H1 (cell line): ENCODE results near the gene SOCS3. TPM values are rescaled to one million over a fixed set of nuclear protein-coding genes. Genes with fewer than 3 reads are reported as not detected.

ENCODE experiments used
- ASH2L ChIP-seq: fragments of 200-600, 300-600 bp; sonication (generic); IDR thresholded peaks from one replicate; pipeline ENCODE4 v1.7.1; 2017; ENCODE audit warnings: low read length
- BACH1 ChIP-seq: IDR thresholded peaks from 2 replicates; pipeline ENCODE4 v1.6.1; 2012; ENCODE audit warnings: low read length, improper control_type of control experiment
- BRCA1 ChIP-seq: IDR thresholded peaks from 2 replicates; pipeline ENCODE4 v1.6.1; 2012; ENCODE audit warnings: low read depth, low read length, improper control_type of control experiment
- CBX8 ChIP-seq: fragments of 300-800, 300-1000 bp; sonication (generic); IDR thresholded peaks from 2 replicates; pipeline ENCODE4 v1.7.1; 2016; ENCODE audit warnings: low read depth, low read length, borderline replicate concordance
- CHD2 ChIP-seq: IDR thresholded peaks from 2 replicates; pipeline ENCODE4 v1.6.1; 2012; ENCODE audit warnings: low read length, improper control_type of control experiment
- CREB1 ChIP-seq: IDR thresholded peaks from 2 replicates; pipeline ENCODE4 v1.6.1; 2012; ENCODE audit warnings: inconsistent platforms
- CTBP2 ChIP-seq: IDR thresholded peaks from 2 replicates; pipeline ENCODE4 v1.7.0; 2011; ENCODE audit warnings: borderline replicate concordance, mild to moderate bottlenecking, moderate library complexity, mixed read lengths, low read length; ENCODE audit not compliant: insufficient read depth, insufficient read length
- EGR1 ChIP-seq: IDR thresholded peaks from 2 replicates; pipeline ENCODE4 v1.6.1; 2011; ENCODE audit warnings: low read depth, low read length, borderline replicate concordance
- EZH2 ChIP-seq: fragments of 200-600 bp; sonication (generic); IDR thresholded peaks from 2 replicates; pipeline ENCODE4 v1.7.1; 2012; ENCODE audit warnings: low read depth, mild to moderate bottlenecking, moderate library complexity, low read length, inconsistent platforms; ENCODE audit not compliant: severe bottlenecking
- GABPA ChIP-seq: IDR thresholded peaks from 2 replicates; pipeline ENCODE4 v1.6.1; 2011; ENCODE audit warnings: mild to moderate bottlenecking, low read length, moderate library complexity, borderline replicate concordance; ENCODE audit not compliant: insufficient read depth
- HDAC6 ChIP-seq: IDR thresholded peaks from one replicate; pipeline ENCODE4 v1.7.1; 2012; ENCODE audit warnings: low read depth, mild to moderate bottlenecking, inconsistent platforms, low read length, moderate library complexity
- MAFK ChIP-seq: IDR thresholded peaks from 2 replicates; pipeline ENCODE4 v1.6.1; 2012; ENCODE audit warnings: low read depth, mild to moderate bottlenecking, improper control_type of control experiment, low read length
- NANOG ChIP-seq: IDR thresholded peaks from 2 replicates; pipeline ENCODE4 v1.6.1; 2011; ENCODE audit warnings: low read length, low read depth, mild to moderate bottlenecking, inconsistent platforms; ENCODE audit not compliant: insufficient read depth, poor library complexity, severe bottlenecking
- POLR2AphosphoS5 ChIP-seq: IDR thresholded peaks from 2 replicates; pipeline ENCODE4 v1.6.1; 2011; ENCODE audit warnings: low read depth, low read length
- POU5F1 ChIP-seq: IDR thresholded peaks from 2 replicates; pipeline ENCODE4 v1.6.1; 2011; ENCODE audit warnings: low read depth, mild to moderate bottlenecking, low read length, moderate library complexity
- RBBP5 ChIP-seq: IDR thresholded peaks from 2 replicates; pipeline ENCODE4 v1.7.1; 2012; ENCODE audit warnings: low read depth, mild to moderate bottlenecking, inconsistent platforms, low read length, moderate library complexity, borderline replicate concordance
- RXRA ChIP-seq: IDR thresholded peaks from 2 replicates; pipeline ENCODE4 v1.6.1; 2011; ENCODE audit warnings: low read depth, mild to moderate bottlenecking, low read length, moderate library complexity; ENCODE audit not compliant: insufficient read depth
- SIRT6 ChIP-seq: IDR thresholded peaks from one replicate; pipeline ENCODE4 v1.7.1; 2012; ENCODE audit warnings: low read length, inconsistent platforms
- SIX5 ChIP-seq: IDR thresholded peaks from 2 replicates; pipeline ENCODE4 v1.6.1; 2011; ENCODE audit warnings: mild to moderate bottlenecking, low read depth, low read length
- SP1 ChIP-seq: IDR thresholded peaks from 2 replicates; pipeline ENCODE4 v1.6.1; 2011; ENCODE audit warnings: low read depth, low read length
- TBP ChIP-seq: IDR thresholded peaks from 2 replicates; pipeline ENCODE4 v1.6.1; 2011; ENCODE audit warnings: low read depth, low read length, improper control_type of control experiment
- TCF12 ChIP-seq: IDR thresholded peaks from 2 replicates; pipeline ENCODE4 v1.6.1; 2011; ENCODE audit warnings: low read depth, mild to moderate bottlenecking, low read length
- ZNF274 ChIP-seq: IDR thresholded peaks from 2 replicates; pipeline ENCODE4 v1.7.0; 2012; ENCODE audit warnings: low read length, borderline replicate concordance; ENCODE audit errors: extremely low read depth
- polyA plus RNA-seq, 7 experiments: library from polyadenylated mRNA; depleted of rRNA in 3 of 7; stranded (reverse) in 5 of 7; unstranded in 2 of 7; fragments of >200 nt in 5 of 7; fragments of 200-250 nt in 2 of 7; gene quantifications; 1 replicate in 5 of 7; 2 replicates in 1 of 7; 4 replicates in 1 of 7; pipeline versions ENCODE4 v1.2.1 to v1.2.3, GENCODE V29; 2011 to 2013; ENCODE audit warnings: missing spikeins in 2 of 7, mixed read lengths in 2 of 7
- total RNA-seq: library from RNA; stranded (reverse); fragmentation: NEBNext Ultra II Directional; extraction: Animal tissue kit (Norgen Biotek cat#: 25700); gene quantifications from 2 replicates; pipeline ENCODE4 v1.2.1, GENCODE V29; 2021
- TF ChIP-seq, protein P1 (sequence below): IDR thresholded peaks from 2 replicates; pipeline ENCODE4 v1.6.1; 2011; ENCODE audit warnings: low read length, improper control_type of control experiment
- TF ChIP-seq, protein P2 (sequence below): IDR thresholded peaks from 2 replicates; pipeline ENCODE4 v1.6.1; 2011; ENCODE audit warnings: low read depth, mild to moderate bottlenecking, low read length; ENCODE audit not compliant: insufficient read depth

The SOCS3 gene
- total and polyA plus RNA-seq, 2 of the 8 experiments (the other 6 are each of a cell fraction or from before 2014, with no cell fraction given): 10.1 to 47.9 TPM

DNA sequence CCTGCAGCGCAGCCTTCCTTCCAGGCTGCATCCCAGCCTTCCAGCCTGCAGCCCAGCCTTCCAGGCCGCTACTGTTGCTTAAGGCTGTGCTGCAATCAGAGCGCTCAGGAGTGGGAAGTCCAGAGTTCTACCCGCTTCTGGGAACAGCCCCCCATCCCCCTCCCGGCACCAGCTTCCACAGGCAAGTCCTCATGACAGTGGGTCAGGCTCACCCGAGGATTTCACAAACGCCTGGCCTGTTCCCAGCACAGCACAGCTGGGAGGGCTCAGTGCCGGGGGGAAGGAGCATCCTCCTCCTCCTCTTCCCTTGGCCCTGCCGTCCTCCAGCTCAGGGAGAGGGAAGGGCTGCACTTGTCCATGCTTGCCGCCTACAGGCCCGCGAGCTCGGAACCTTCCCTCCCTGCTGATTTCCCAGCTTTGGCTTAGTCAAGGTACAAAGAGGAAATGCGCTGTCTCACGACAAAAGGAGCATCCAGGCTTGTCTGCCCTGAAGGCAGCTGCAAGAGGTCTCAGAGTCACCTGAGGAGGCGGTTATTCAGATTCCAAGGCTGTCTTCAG, 8.3 kb downstream of the SOCS3 start (continued):
- TF ChIP-seq CTBP2 (peak; percentile 24), SIRT6 (no peak), BRCA1 (no peak), ASH2L (no peak), BACH1 (peak; percentile 87), EZH2 (peak; percentile 46), CHD2 (no peak), SIX5 (no peak), NANOG (no peak), CBX8 (no peak), MAFK (no peak), HDAC6 (no peak), SP1 (no peak), GABPA (peak; percentile 60; the same call in 1 of the 2 replicates), RXRA (no peak), TBP (peak; percentile 38; the same call in 1 of the 2 replicates), POU5F1 (no peak), EGR1 (no peak), POLR2AphosphoS5 (no peak), CREB1 (no peak), RBBP5 (peak; percentile 53; the same call in 1 of the 2 replicates), ZNF274 (no peak), TCF12 (no peak)
- TF ChIP-seq, protein P1, sequence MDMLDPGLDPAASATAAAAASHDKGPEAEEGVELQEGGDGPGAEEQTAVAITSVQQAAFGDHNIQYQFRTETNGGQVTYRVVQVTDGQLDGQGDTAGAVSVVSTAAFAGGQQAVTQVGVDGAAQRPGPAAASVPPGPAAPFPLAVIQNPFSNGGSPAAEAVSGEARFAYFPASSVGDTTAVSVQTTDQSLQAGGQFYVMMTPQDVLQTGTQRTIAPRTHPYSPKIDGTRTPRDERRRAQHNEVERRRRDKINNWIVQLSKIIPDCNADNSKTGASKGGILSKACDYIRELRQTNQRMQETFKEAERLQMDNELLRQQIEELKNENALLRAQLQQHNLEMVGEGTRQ: no peak
- TF ChIP-seq, protein P2, sequence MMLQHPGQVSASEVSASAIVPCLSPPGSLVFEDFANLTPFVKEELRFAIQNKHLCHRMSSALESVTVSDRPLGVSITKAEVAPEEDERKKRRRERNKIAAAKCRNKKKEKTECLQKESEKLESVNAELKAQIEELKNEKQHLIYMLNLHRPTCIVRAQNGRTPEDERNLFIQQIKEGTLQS: no peak
